ENCODE results near the gene ABCB9. TPM values are rescaled to one million over a fixed set of nuclear protein-coding genes. Genes with fewer than 3 reads are reported as not detected.

ABCB9 gene
- total RNA-seq, 4 donors from 2014 or later: 0.40 to 15.3 (median 9.2) TPM

DNA sequence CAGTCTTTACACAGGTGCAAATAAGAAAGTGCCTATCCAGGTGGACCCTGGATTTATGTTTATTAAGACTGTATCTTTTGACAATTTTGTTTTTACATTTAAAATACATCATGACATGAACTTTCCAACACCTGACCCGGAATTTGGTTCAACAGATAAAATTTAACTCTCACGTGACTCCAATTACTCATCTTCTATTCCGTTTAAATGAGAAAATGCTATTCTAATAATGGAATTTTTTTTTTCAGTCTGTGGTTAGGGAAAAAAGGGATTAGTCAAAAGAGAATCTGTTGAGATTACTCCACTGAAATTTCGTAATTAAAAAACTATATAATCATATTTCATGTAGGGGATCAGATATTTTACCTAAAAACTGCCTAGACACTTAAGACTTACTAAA, 81.4 kb downstream of the ABCB9 start:
- H3K4me3 ChIP-seq: no peak overlapping the region
- peaks cover 35 to 89% (median 54%) of the 10 kb centered on the region in 4 donors for H3K4me1 ChIP-seq
- no peak for DNase-seq
- TF ChIP-seq POLR2AphosphoS5 (IDR thresholded peaks at IDR 0.05): no peak
- no peak for TF ChIP-seq POLR2A (IDR thresholded peaks at IDR 0.05)
- TF ChIP-seq EP300 (IDR thresholded peaks at IDR 0.05; ENCODE audit: low read depth): no peak
- TF ChIP-seq, protein P1, sequence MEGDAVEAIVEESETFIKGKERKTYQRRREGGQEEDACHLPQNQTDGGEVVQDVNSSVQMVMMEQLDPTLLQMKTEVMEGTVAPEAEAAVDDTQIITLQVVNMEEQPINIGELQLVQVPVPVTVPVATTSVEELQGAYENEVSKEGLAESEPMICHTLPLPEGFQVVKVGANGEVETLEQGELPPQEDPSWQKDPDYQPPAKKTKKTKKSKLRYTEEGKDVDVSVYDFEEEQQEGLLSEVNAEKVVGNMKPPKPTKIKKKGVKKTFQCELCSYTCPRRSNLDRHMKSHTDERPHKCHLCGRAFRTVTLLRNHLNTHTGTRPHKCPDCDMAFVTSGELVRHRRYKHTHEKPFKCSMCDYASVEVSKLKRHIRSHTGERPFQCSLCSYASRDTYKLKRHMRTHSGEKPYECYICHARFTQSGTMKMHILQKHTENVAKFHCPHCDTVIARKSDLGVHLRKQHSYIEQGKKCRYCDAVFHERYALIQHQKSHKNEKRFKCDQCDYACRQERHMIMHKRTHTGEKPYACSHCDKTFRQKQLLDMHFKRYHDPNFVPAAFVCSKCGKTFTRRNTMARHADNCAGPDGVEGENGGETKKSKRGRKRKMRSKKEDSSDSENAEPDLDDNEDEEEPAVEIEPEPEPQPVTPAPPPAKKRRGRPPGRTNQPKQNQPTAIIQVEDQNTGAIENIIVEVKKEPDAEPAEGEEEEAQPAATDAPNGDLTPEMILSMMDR (IDR thresholded peaks at IDR 0.05): no peak
- H3K9me3 ChIP-seq: no peaks in the 10 kb centered on the region
- peak overlapping the region in 3 of 4 donors; percentile 37 to 44 (median 42) for H3K27ac ChIP-seq
- intact Hi-C loops (cut with DNase I; ENCODE audit: low total_unique reads) (loop anchor here (5.0 kb wide), 1 partner anchor 278 kb away; no protein-coding TSS in a partner anchor), in situ Hi-C loops (cut with MboI; ENCODE audit: low pct_ligation_motif_present in 1 of 4, low pct_unique_long_range_greater_than_20kb in 1 of 4, low sequenced_read_pairs in 3 of 4) (no loop called here)
- 63 to 71% methylated on average over 4 of the region's 4 CpGs for WGBS, 2 donors (ENCODE audit: low coverage in 1 of 2)
- no peaks in the 10 kb centered on the region for H3K27me3 ChIP-seq
- no peaks in the 10 kb centered on the region for H3K36me3 ChIP-seq

DNA sequence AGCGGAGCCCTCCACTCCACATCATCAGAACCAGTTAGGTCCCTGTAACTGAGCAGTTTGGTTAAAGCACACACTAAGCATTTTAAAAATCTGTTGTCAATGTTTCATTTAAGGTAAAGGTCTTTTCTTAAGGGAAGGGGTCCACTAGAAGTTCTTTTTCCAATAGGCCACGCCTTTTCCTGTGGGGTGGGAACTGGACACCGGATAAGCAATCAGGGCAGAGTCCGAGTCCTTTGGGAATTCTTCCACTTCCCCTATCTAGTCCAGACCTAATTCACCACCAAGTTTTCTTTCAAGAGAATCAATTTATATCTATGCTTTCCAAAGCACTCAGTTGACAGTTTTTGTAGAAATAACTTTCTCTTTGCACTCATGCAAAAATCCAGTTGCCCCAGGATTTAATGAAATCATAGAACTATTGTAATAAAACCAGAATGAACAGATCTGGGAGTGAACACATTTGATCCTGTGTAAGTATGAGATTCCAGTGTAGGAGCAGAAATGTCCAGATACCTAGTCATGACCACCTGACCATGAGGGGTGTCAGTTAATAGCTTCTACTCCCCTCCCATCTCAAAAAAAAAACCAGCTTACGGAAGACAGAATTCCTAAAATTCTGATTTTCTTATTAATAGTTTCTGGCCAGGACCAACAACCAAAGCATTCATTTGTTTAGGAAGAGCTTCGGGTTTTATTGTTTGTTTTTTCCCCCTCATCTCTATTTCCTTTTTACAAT, 82.0 kb downstream of the ABCB9 start:
- Histone ChIP-seq H3K27me3 (no peaks in the 10 kb centered on the region), H3K27ac (peak overlapping the region; percentile 31 to 44 (median 40)), H3K4me3 (no peak overlapping the region), H3K36me3 (no peaks in the 10 kb centered on the region), H3K9me3 (no peaks in the 10 kb centered on the region), H3K4me1 (peaks cover 32 to 89% (median 54%) of the 10 kb centered on the region in 4 donors)
- TF ChIP-seq, protein P1 (IDR thresholded peaks at IDR 0.05): no peak
- TF ChIP-seq EP300 (IDR thresholded peaks at IDR 0.05; ENCODE audit: low read depth): no peak
- TF ChIP-seq POLR2AphosphoS5 (IDR thresholded peaks at IDR 0.05): no peak
- TF ChIP-seq POLR2A (IDR thresholded peaks at IDR 0.05): no peak
- DNase-seq: no peak
- in situ Hi-C loops (cut with MboI; ENCODE audit: low pct_ligation_motif_present in 1 of 4, low pct_unique_long_range_greater_than_20kb in 1 of 4, low sequenced_read_pairs in 3 of 4): no loop called here
- intact Hi-C loops (cut with DNase I; ENCODE audit: low total_unique reads): no loop called here
- 49 to 72% methylated on average over 3 to 6 of the region's 6 CpGs for WGBS, 2 donors (ENCODE audit: low coverage in 1 of 2)

DNA sequence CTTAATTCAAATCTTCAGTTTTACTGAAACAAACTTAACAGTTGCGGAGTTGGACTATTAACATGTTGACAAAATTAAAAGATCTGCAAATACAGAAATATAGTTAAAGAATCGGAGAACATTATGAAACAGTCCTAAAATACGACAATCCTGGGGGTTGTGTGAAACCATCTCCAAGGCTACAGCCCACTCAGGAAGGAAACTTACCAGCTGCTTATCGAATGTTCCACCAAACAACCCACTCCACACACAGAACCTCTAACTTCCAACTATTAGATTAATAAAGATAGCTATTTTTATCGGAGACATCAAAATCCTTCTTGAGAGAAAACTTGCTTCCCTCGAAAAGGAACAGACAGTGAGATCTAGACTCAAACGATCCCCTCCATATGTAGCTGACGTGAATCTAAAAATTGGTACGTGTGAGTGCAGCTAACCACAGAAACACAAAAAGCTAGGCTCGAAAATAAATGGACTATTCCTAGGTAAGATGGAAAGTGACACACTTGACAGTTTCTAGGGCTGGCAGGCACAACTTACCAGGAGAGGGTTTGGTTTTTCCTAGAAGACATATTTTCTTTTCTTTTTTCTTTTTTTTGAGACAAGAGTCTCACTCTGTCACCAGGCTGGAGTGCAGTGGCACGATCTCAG, 83.2 kb downstream of the ABCB9 start:
- no peaks in the 10 kb centered on the region for H3K27me3 ChIP-seq
- DNase-seq: no peak
- WGBS, 2 donors (ENCODE audit: low coverage in 1 of 2): 76 to 78% methylated on average over 11 of the region's 11 CpGs
- no peaks in the 10 kb centered on the region for H3K9me3 ChIP-seq
- peak overlapping the region in 1 of 4 donors; percentile 37 for H3K27ac ChIP-seq
- TF ChIP-seq POLR2A (IDR thresholded peaks at IDR 0.05) (no peak), POLR2AphosphoS5 (IDR thresholded peaks at IDR 0.05) (no peak), EP300 (IDR thresholded peaks at IDR 0.05; ENCODE audit: low read depth) (no peak)
- TF ChIP-seq, protein P1 (IDR thresholded peaks at IDR 0.05): no peak
- H3K36me3 ChIP-seq: no peaks in the 10 kb centered on the region
- in situ Hi-C loops (cut with MboI; ENCODE audit: low pct_ligation_motif_present in 1 of 4, low pct_unique_long_range_greater_than_20kb in 1 of 4, low sequenced_read_pairs in 3 of 4) (no loop called here), intact Hi-C loops (cut with DNase I; ENCODE audit: low total_unique reads) (no loop called here)
- peaks cover 25 to 83% (median 43%) of the 10 kb centered on the region in 4 donors for H3K4me1 ChIP-seq
- H3K4me3 ChIP-seq: no peak overlapping the region

DNA sequence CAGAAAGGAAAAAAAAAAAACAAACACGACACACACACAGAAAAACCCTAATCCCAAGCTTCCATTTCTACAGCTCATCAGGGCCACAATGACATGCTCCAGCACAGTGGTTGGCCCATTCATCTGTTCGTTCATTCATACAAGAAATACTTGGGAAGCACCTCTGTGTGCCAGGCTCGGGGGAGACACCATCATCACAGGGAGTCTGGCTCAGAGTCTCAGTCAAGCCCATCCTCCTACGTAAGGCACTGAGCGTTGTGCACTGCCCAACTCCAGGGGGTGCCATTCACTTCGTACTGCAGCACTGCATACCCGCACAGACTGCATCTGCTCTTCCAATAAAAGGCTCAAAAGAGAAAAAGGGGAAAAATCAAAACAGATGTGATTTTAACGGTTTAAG, 85.6 kb downstream of the ABCB9 start:
- Histone ChIP-seq H3K9me3 (no peaks in the 10 kb centered on the region), H3K27ac (no peak overlapping the region), H3K4me1 (peaks cover 11 to 84% (median 26%) of the 10 kb centered on the region in 4 donors), H3K36me3 (no peaks in the 10 kb centered on the region), H3K27me3 (no peaks in the 10 kb centered on the region), H3K4me3 (no peak overlapping the region)
- TF ChIP-seq, protein P1 (IDR thresholded peaks at IDR 0.05): peak in 3 of 5 experiments; percentile 6 to 14 (median 9)
- TF ChIP-seq POLR2AphosphoS5 (IDR thresholded peaks at IDR 0.05) (no peak), POLR2A (IDR thresholded peaks at IDR 0.05) (no peak), EP300 (IDR thresholded peaks at IDR 0.05; ENCODE audit: low read depth) (no peak)
- DNase-seq: no peak
- WGBS, 2 donors (ENCODE audit: low coverage in 1 of 2): 53 to 65% methylated on average over 4 to 8 of the region's 8 CpGs
- intact Hi-C loops (cut with DNase I; ENCODE audit: low total_unique reads) (no loop called here), in situ Hi-C loops (cut with MboI; ENCODE audit: low pct_ligation_motif_present in 1 of 4, low pct_unique_long_range_greater_than_20kb in 1 of 4, low sequenced_read_pairs in 3 of 4) (no loop called here)
